Endothelial cell of umbilical vein (primary cell): ENCODE measurements around the gene ASB7. TPM values are rescaled to one million over a fixed set of nuclear protein-coding genes. Genes with fewer than 3 reads are reported as not detected.

Experiments used
- BruUV-seq: library from RNA; stranded (reverse); fragments of 400-500 nt; replicated peaks from 2 replicates; lab custom pipeline; 2021; lab: Mats Ljungman, UMichigan
- CTCF ChIA-PET: fragments of 300-600, 350-600 bp; sonication (Branson Sonifier 250); formaldehyde crosslinking; loops from one replicate; lab custom pipeline; 2021; ENCODE audit warnings: antibody characterized with exemption, inconsistent platforms; lab: Charles Lee
- POLR2A ChIA-PET: fragments of 300-600, 350-600 bp; sonication (Branson Sonifier 250); formaldehyde crosslinking; loops from one replicate; lab custom pipeline; 2021; ENCODE audit warnings: antibody characterized with exemption, inconsistent platforms; lab: Charles Lee
- DNase-seq: peaks from one replicate; pipeline ENCODE4 v3.0.0-alpha.2; 2011; ENCODE audit warnings: low read depth, low spot score
- FAIRE-seq: peaks from 2 replicates; lab custom pipeline; 2011; peaks lifted over from hg19 to GRCh38; lab: Jason Lieb, UNC
- H2AFZ ChIP-seq: 2 replicates; pipeline ENCODE4 v1.6.0; 2012; ENCODE audit warnings: low read depth, low read length, control low read depth, inconsistent platforms
- H3K27ac ChIP-seq: 2 replicates; pipeline ENCODE4 v1.5.1; 2011; ENCODE audit warnings: low read depth, mild to moderate bottlenecking, control low read depth, low read length, moderate library complexity; ENCODE audit not compliant: insufficient read depth
- H3K27me3 ChIP-seq, 2 experiments: 2 replicates each; pipeline versions ENCODE4 v1.6.0 to v1.6.1; 2011; ENCODE audit warnings: low read length in 2 of 2, mixed read lengths in 1 of 2; ENCODE audit not compliant: control insufficient read depth in 2 of 2, insufficient read depth in 2 of 2
- H3K36me3 ChIP-seq, 2 experiments: 2 replicates in 1 of 2; 3 replicates in 1 of 2; pipeline ENCODE4 v1.5.1; 2011; ENCODE audit warnings: low read length in 2 of 2, mild to moderate bottlenecking in 1 of 2, moderate library complexity in 1 of 2; ENCODE audit not compliant: control insufficient read depth in 2 of 2, insufficient read depth in 2 of 2; ENCODE audit errors: extremely low read depth in 1 of 2
- H3K4me1 ChIP-seq: 3 replicates; pipeline ENCODE4 v1.5.1; 2011; ENCODE audit warnings: mild to moderate bottlenecking, low read length; ENCODE audit not compliant: control insufficient read depth, insufficient read depth; ENCODE audit errors: extremely low read depth
- H3K4me2 ChIP-seq: 2 replicates; pipeline ENCODE4 v1.6.1; 2011; ENCODE audit warnings: low read length, control low read depth, mixed read lengths; ENCODE audit not compliant: insufficient read depth
- H3K4me3 ChIP-seq, 3 experiments: fragments of 200-600 bp in 1 of 3; sonication (generic), shearing (Covaris generic) in 1 of 3; replicated peaks in 1 of 3; 2 replicates each; pipeline ENCODE4 v1.5.1; 2011 to 2016; ENCODE audit warnings: control low read depth in 3 of 3, low read length in 3 of 3, mild to moderate bottlenecking in 2 of 3, inconsistent platforms in 1 of 3, low read depth in 1 of 3, moderate library complexity in 1 of 3; ENCODE audit not compliant: insufficient read depth in 1 of 3
- H3K79me2 ChIP-seq: 2 replicates; pipeline ENCODE4 v1.6.0; 2012; ENCODE audit warnings: low read length, inconsistent platforms; ENCODE audit not compliant: control insufficient read depth, insufficient read depth
- H3K9ac ChIP-seq: replicated peaks from 2 replicates; pipeline ENCODE3; 2011; ENCODE audit warnings: low read length, control low read depth; ENCODE audit not compliant: insufficient read depth; ENCODE audit errors: extremely low read depth
- H3K9me1 ChIP-seq: replicated peaks from 3 replicates; pipeline ENCODE4 v1.6.0; 2011; ENCODE audit warnings: mild to moderate bottlenecking, low read length; ENCODE audit not compliant: control insufficient read depth, insufficient read depth; ENCODE audit errors: extremely low read depth
- H3K9me3 ChIP-seq: replicated peaks from 2 replicates; pipeline ENCODE4 v1.5.1; 2012; ENCODE audit warnings: low read length, inconsistent platforms; ENCODE audit not compliant: control insufficient read depth, insufficient read depth
- H4K20me1 ChIP-seq: replicated peaks from 2 replicates; pipeline ENCODE3; 2011; ENCODE audit warnings: mild to moderate bottlenecking, low read length; ENCODE audit not compliant: control insufficient read depth, insufficient read depth; ENCODE audit errors: extremely low read depth
- EZH2 ChIP-seq: IDR thresholded peaks from 2 replicates; pipeline ENCODE4 v1.6.1; 2012; ENCODE audit warnings: borderline replicate concordance, low read depth, mild to moderate bottlenecking, moderate library complexity, low read length, inconsistent platforms; ENCODE audit not compliant: severe bottlenecking
- FOS ChIP-seq: IDR thresholded peaks from 2 replicates; pipeline ENCODE4 v1.6.1; 2011; ENCODE audit warnings: mild to moderate bottlenecking, low read length, moderate library complexity, borderline replicate concordance; ENCODE audit not compliant: insufficient read depth
- GATA2 ChIP-seq: IDR thresholded peaks from 2 replicates; pipeline ENCODE4 v1.7.0; 2011; ENCODE audit warnings: low read depth, mild to moderate bottlenecking, moderate library complexity, mixed read lengths, low read length; ENCODE audit not compliant: insufficient read length, insufficient read depth
- JUN ChIP-seq: IDR thresholded peaks from 2 replicates; pipeline ENCODE4 v1.6.1; 2011; ENCODE audit warnings: borderline replicate concordance, low read depth; ENCODE audit not compliant: insufficient read length, insufficient read depth
- MYC ChIP-seq: IDR thresholded peaks from one replicate; pipeline ENCODE4 v1.6.1; 2011; ENCODE audit warnings: mild to moderate bottlenecking, low read depth, low read length
- POLR2A ChIP-seq: IDR thresholded peaks from 2 replicates; pipeline ENCODE4 v1.6.1; 2012; ENCODE audit warnings: low read depth, mild to moderate bottlenecking, control low read depth, low read length
- POLR2AphosphoS5 ChIP-seq: IDR thresholded peaks from 2 replicates; pipeline ENCODE4 v1.6.1; 2012; ENCODE audit warnings: low read depth, mild to moderate bottlenecking, control low read depth, low read length, moderate library complexity; ENCODE audit not compliant: insufficient read depth
- dilution Hi-C: fragments of 300-500 bp; cut with MboI; formaldehyde crosslinking; loops from one replicate; pipeline ENCODE4 v1.15.0; 2019; ENCODE audit warnings: low sequenced_read_pairs; ENCODE audit not compliant: extremely low pct_ligation_motif_present
- intact Hi-C: fragments of 100-400 bp; cut with micrococcal nuclease; formaldehyde crosslinking; loops from one replicate; pipeline ENCODE4 v1.10.0; 2022
- polyA plus RNA-seq, 4 experiments: library from polyadenylated mRNA; depleted of rRNA in 3 of 4; stranded (reverse) in 3 of 4; unstranded in 1 of 4; fragments of >200 nt; gene quantifications; 2 replicates each; pipeline versions ENCODE4 v1.2.1 to v1.2.3, GENCODE V29; 2011 to 2012; ENCODE audit warnings: missing spikeins in 1 of 4
- total RNA-seq: library from RNA; stranded (reverse); gene quantifications from 2 replicates; pipeline ENCODE4 v1.2.3, GENCODE V29; 2021
- TF ChIP-seq, protein P1 (sequence below), 2 donors: IDR thresholded peaks; 1 replicate in 1 of 2; 2 replicates in 1 of 2; pipeline ENCODE4 v1.5.1; 2011; ENCODE audit warnings: low read length in 2 of 2, mild to moderate bottlenecking in 2 of 2, moderate library complexity in 2 of 2, control low read depth in 1 of 2, inconsistent platforms in 1 of 2, low read depth in 1 of 2; ENCODE audit not compliant: insufficient read depth in 1 of 2; ENCODE audit errors: extremely low read depth in 1 of 2
- TF ChIP-seq, protein P2 (sequence below): IDR thresholded peaks from 2 replicates; pipeline ENCODE4 v1.6.1; 2011; ENCODE audit not compliant: insufficient read depth, insufficient read length

ASB7 gene
- total and polyA plus RNA-seq, 2 donors (not counting 3 experiments of a cell fraction or from before 2014, with no cell fraction given), result 6.8 to 13.3 TPM

DNA sequence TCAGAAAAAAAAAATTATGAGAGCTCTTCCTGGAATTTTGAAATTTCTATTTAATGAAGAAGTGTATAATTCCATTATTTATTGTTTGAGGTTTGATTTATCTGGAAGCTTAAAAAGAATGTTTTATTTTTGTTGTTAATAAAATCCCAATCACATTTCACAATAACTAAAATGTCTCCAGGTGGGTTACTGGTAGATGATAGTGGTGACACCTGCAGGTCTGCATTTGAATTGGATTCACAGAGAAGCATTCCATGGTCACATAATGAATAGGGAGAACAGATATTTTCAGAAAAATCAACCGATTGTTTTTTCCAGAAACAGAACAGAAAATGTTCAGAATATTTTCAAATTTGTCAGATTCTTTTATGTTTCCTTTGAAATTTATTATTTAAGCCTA is 48.3 kb downstream of the ASB7 start:
- no peak overlapping the region for H2AFZ ChIP-seq
- DNase-seq (no peak), FAIRE-seq (no peak)
- TF ChIP-seq FOS, result no peak
- no peak for TF ChIP-seq POLR2AphosphoS5
- no peak for TF ChIP-seq GATA2
- TF ChIP-seq, protein P1, sequence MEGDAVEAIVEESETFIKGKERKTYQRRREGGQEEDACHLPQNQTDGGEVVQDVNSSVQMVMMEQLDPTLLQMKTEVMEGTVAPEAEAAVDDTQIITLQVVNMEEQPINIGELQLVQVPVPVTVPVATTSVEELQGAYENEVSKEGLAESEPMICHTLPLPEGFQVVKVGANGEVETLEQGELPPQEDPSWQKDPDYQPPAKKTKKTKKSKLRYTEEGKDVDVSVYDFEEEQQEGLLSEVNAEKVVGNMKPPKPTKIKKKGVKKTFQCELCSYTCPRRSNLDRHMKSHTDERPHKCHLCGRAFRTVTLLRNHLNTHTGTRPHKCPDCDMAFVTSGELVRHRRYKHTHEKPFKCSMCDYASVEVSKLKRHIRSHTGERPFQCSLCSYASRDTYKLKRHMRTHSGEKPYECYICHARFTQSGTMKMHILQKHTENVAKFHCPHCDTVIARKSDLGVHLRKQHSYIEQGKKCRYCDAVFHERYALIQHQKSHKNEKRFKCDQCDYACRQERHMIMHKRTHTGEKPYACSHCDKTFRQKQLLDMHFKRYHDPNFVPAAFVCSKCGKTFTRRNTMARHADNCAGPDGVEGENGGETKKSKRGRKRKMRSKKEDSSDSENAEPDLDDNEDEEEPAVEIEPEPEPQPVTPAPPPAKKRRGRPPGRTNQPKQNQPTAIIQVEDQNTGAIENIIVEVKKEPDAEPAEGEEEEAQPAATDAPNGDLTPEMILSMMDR (IDR thresholded peaks at IDR 0.05; ENCODE audit: extremely low read depth in 1 of 2, insufficient read depth in 1 of 2, low read depth in 1 of 2, low read length in 2 of 2), result no peak
- no peak for TF ChIP-seq EZH2
- no peak for TF ChIP-seq JUN
- TF ChIP-seq MYC, result no peak
- no peak for TF ChIP-seq POLR2A
- TF ChIP-seq, protein P2, sequence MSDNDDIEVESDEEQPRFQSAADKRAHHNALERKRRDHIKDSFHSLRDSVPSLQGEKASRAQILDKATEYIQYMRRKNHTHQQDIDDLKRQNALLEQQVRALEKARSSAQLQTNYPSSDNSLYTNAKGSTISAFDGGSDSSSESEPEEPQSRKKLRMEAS, result no peak
- dilution Hi-C loops, result no loop called here
- H3K27ac ChIP-seq, result no peak overlapping the region
- H3K36me3 ChIP-seq, result no peaks in the 10 kb centered on the region
- H3K9me3 ChIP-seq, result no peaks in the 10 kb centered on the region
- intact Hi-C loops, result no loop called here
- no peak overlapping the region for H3K4me2 ChIP-seq
- peaks cover 2% of the 10 kb centered on the region for H3K79me2 ChIP-seq
- ChIA-PET CTCF (interaction anchor here (1.2 kb wide), 1 partner anchor 222 kb away, joined by 6 read pairs; no protein-coding TSS in a partner anchor), POLR2A (no interaction called here)
- no peak overlapping the region for H3K4me3 ChIP-seq
- H3K4me1 ChIP-seq, result no peaks in the 10 kb centered on the region
- BruUV-seq, result no TSS peak
- H3K27me3 ChIP-seq, result no peaks in the 10 kb centered on the region
- no peaks in the 10 kb centered on the region for H4K20me1 ChIP-seq
- H3K9ac ChIP-seq, result no peak overlapping the region
- H3K9me1 ChIP-seq, result no peaks in the 10 kb centered on the region
